Upper lobe of right lung (tissue), 1 donor: ENCODE measurements around the gene B3GNT3. TPM values are rescaled to one million over a fixed set of nuclear protein-coding genes. Genes with fewer than 3 reads are reported as not detected.

Experiments used
- ATAC-seq: fragments of 200-7000 bp; cut with Tn5 transposase; one replicate; pipeline ENCODE4 v1.9.1; 2020; ENCODE audit warnings: mild to moderate bottlenecking, moderate library complexity
- DNase-seq: peaks from one replicate; pipeline ENCODE4 v3.0.0-alpha.2; 2020
- H3K27ac ChIP-seq: fragments of 200-600 bp; one replicate; pipeline ENCODE4 v1.8.0; 2022
- H3K27me3 ChIP-seq: fragments of 200-600 bp; one replicate; pipeline ENCODE4 v1.8.0; 2022; ENCODE audit warnings: mild to moderate bottlenecking
- H3K36me3 ChIP-seq: fragments of 200-600 bp; one replicate; pipeline ENCODE4 v1.8.0; 2022
- H3K4me1 ChIP-seq: fragments of 200-600 bp; one replicate; pipeline ENCODE4 v1.8.0; 2022
- H3K4me3 ChIP-seq: fragments of 200-600 bp; one replicate; pipeline ENCODE4 v1.8.0; 2022; ENCODE audit warnings: mild to moderate bottlenecking
- H3K9me3 ChIP-seq: fragments of 200-600 bp; one replicate; pipeline ENCODE4 v1.8.0; 2022
- CTCF ChIP-seq: fragments of 200-600 bp; IDR thresholded peaks from one replicate; pipeline ENCODE4 v1.8.0; 2022; ENCODE audit warnings: antibody characterized with exemption
- intact Hi-C: fragments of 100-400 bp; cut with DNase I; formaldehyde crosslinking; loops from one replicate; pipeline ENCODE4 v1.11.0; 2022
- total RNA-seq: library from RNA; stranded (reverse); fragmentation: NEBNext Ultra II Directional; extraction: Animal tissue kit (Norgen Biotek cat#: 25700); gene quantifications from one replicate; pipeline ENCODE4 v1.2.1, GENCODE V29; 2021
- donor health status: DM: no; HTN: yes; CAD: no; lungs with severe emphysema.

Gene B3GNT3
- total RNA-seq, 1 donor from 2014 or later = 2.1 TPM

GRCh38 chr19:17842663-17843291 is 47.8 kb downstream of the B3GNT3 start:
- peak overlapping the region; percentile 10 for H3K4me3 ChIP-seq
- H3K27me3 ChIP-seq = peaks cover 5% of the 10 kb centered on the region
- no peak for DNase-seq
- H3K4me1 ChIP-seq = no peaks in the 10 kb centered on the region
- H3K36me3 ChIP-seq = peaks cover 6% of the 10 kb centered on the region
- intact Hi-C loops = no loop called here
- TF ChIP-seq CTCF = no peak
- no peak overlapping the region for H3K27ac ChIP-seq
- ATAC-seq = peak; percentile 2
- H3K9me3 ChIP-seq = no peaks in the 10 kb centered on the region

- intact Hi-C loops = no loop called here
- no peak for TF ChIP-seq CTCF
- peaks cover 5% of the 10 kb centered on the region for H3K27me3 ChIP-seq
Measured at GRCh38 chr19:17843292-17843827, 48.4 kb downstream of the B3GNT3 start.

GRCh38 chr19:17843908-17844490 is 49.1 kb downstream of the B3GNT3 start:
- Histone ChIP-seq H3K27me3 (peaks cover 5% of the 10 kb centered on the region), H3K4me1 (peaks cover 7% of the 10 kb centered on the region), H3K27ac (no peak overlapping the region), H3K36me3 (no peaks in the 10 kb centered on the region), H3K9me3 (no peaks in the 10 kb centered on the region), H3K4me3 (no peak overlapping the region)
- no peak for TF ChIP-seq CTCF
- intact Hi-C loops = no loop called here
- ATAC-seq (no peak), DNase-seq (no peak)

More at GRCh38 chr19:17843292-17843827, 48.4 kb downstream of the B3GNT3 start:
- H3K4me1 ChIP-seq = peaks cover 5% of the 10 kb centered on the region
- H3K9me3 ChIP-seq = no peaks in the 10 kb centered on the region
- DNase-seq = no peak
- no peak overlapping the region for H3K27ac ChIP-seq
- ATAC-seq = no peak
- H3K36me3 ChIP-seq = no peaks in the 10 kb centered on the region
- H3K4me3 ChIP-seq = no peak overlapping the region

GRCh38 chr19:17846146-17846545 is 51.2 kb downstream of the B3GNT3 start:
- Histone ChIP-seq H3K4me3 (peak overlapping the region; percentile 8), H3K9me3 (no peaks in the 10 kb centered on the region), H3K36me3 (no peaks in the 10 kb centered on the region), H3K4me1 (peaks cover 10% of the 10 kb centered on the region), H3K27ac (no peak overlapping the region), H3K27me3 (peaks cover 5% of the 10 kb centered on the region)
- intact Hi-C loops = no loop called here
- DNase-seq = no peak
- TF ChIP-seq CTCF = no peak
- ATAC-seq = no peak

- DNase-seq (no peak), ATAC-seq (peak; percentile 64)
- intact Hi-C loops = no loop called here
- H3K27ac ChIP-seq = peak within 1 kb of the TSS; percentile 85
- H3K36me3 ChIP-seq = no peaks in the 10 kb centered on the region
- peaks cover 10% of the 10 kb centered on the region for H3K4me1 ChIP-seq
- no peak for TF ChIP-seq CTCF
- no peaks in the 10 kb centered on the region for H3K9me3 ChIP-seq
- peak within 1 kb of the TSS; percentile 51 for H3K4me3 ChIP-seq
- peaks cover 5% of the 10 kb centered on the region for H3K27me3 ChIP-seq
Measured at GRCh38 chr19:17847538-17848366, 52.8 kb downstream of the B3GNT3 start, which contains the start of gene JAK3. Gene JAK3 (minus strand): TSS chr19:17847982. CDS start chr19:17844417, 3,565 bp downstream.
